Sigmoid colon (tissue), 4 donors: ENCODE results near the gene KMT2C.

Experiments used
- CTCF ChIP-seq, 4 experiments: fragments of 450-650 bp in 3 of 4; fragments of 200-600 bp in 1 of 4; IDR thresholded peaks; one replicate each; pipeline ENCODE4 v1.5.1; 2016 to 2019; ENCODE audit warnings: antibody characterized with exemption in 4 of 4, mild to moderate bottlenecking in 3 of 4, moderate library complexity in 2 of 4
- EP300 ChIP-seq, 4 donors: sonication (generic); formaldehyde crosslinking; IDR thresholded peaks; one replicate each; pipeline ENCODE4 v1.6.1; 2017; ENCODE audit warnings: antibody characterized with exemption in 4 of 4
- POLR2A ChIP-seq, 2 donors: fragments of 450-650 bp; IDR thresholded peaks; one replicate each; pipeline ENCODE4 v1.6.1; 2016; ENCODE audit warnings: antibody characterized with exemption in 2 of 2, mild to moderate bottlenecking in 2 of 2, moderate library complexity in 2 of 2
- POLR2AphosphoS5 ChIP-seq, 4 donors: sonication (generic); formaldehyde crosslinking; IDR thresholded peaks; one replicate each; pipeline ENCODE4 v1.6.1; 2017; ENCODE audit warnings: antibody characterized with exemption in 4 of 4

GRCh38 chr7:152103066-152103465 lies 332.7 kb downstream of the KMT2C start:
- no peak for TF ChIP-seq CTCF (IDR thresholded peaks at IDR 0.05)
- TF ChIP-seq POLR2A (IDR thresholded peaks at IDR 0.05): no peak
- TF ChIP-seq POLR2AphosphoS5 (IDR thresholded peaks at IDR 0.05): no peak
- no peak for TF ChIP-seq EP300 (IDR thresholded peaks at IDR 0.05)
